Endothelial cell of umbilical vein (primary cell): ENCODE data around the gene CFAP70. TPM values are rescaled to one million over a fixed set of nuclear protein-coding genes. Genes with fewer than 3 reads are reported as not detected.

Source experiments
- BruUV-seq: library from RNA; stranded (reverse); fragments of 400-500 nt; replicated peaks from 2 replicates; lab custom pipeline; 2021; lab: Mats Ljungman, UMichigan
- CTCF ChIA-PET: fragments of 300-600, 350-600 bp; sonication (Branson Sonifier 250); formaldehyde crosslinking; loops from one replicate; lab custom pipeline; 2021; ENCODE audit warnings: antibody characterized with exemption, inconsistent platforms; lab: Charles Lee
- POLR2A ChIA-PET: fragments of 300-600, 350-600 bp; sonication (Branson Sonifier 250); formaldehyde crosslinking; loops from one replicate; lab custom pipeline; 2021; ENCODE audit warnings: antibody characterized with exemption, inconsistent platforms; lab: Charles Lee
- DNase-seq: peaks from one replicate; pipeline ENCODE4 v3.0.0-alpha.2; 2011; ENCODE audit warnings: low read depth, low spot score
- FAIRE-seq: peaks from 2 replicates; lab custom pipeline; 2011; peaks lifted over from hg19 to GRCh38; lab: Jason Lieb, UNC
- H2AFZ ChIP-seq: 2 replicates; pipeline ENCODE4 v1.6.0; 2012; ENCODE audit warnings: low read depth, low read length, control low read depth, inconsistent platforms
- H3K27ac ChIP-seq: 2 replicates; pipeline ENCODE4 v1.5.1; 2011; ENCODE audit warnings: low read depth, mild to moderate bottlenecking, control low read depth, low read length, moderate library complexity; ENCODE audit not compliant: insufficient read depth
- H3K27me3 ChIP-seq, 2 experiments: 2 replicates each; pipeline versions ENCODE4 v1.6.0 to v1.6.1; 2011; ENCODE audit warnings: low read length in 2 of 2, mixed read lengths in 1 of 2; ENCODE audit not compliant: control insufficient read depth in 2 of 2, insufficient read depth in 2 of 2
- H3K36me3 ChIP-seq, 2 experiments: 2 replicates in 1 of 2; 3 replicates in 1 of 2; pipeline ENCODE4 v1.5.1; 2011; ENCODE audit warnings: low read length in 2 of 2, mild to moderate bottlenecking in 1 of 2, moderate library complexity in 1 of 2; ENCODE audit not compliant: control insufficient read depth in 2 of 2, insufficient read depth in 2 of 2; ENCODE audit errors: extremely low read depth in 1 of 2
- H3K4me1 ChIP-seq: 3 replicates; pipeline ENCODE4 v1.5.1; 2011; ENCODE audit warnings: mild to moderate bottlenecking, low read length; ENCODE audit not compliant: control insufficient read depth, insufficient read depth; ENCODE audit errors: extremely low read depth
- H3K4me2 ChIP-seq: 2 replicates; pipeline ENCODE4 v1.6.1; 2011; ENCODE audit warnings: low read length, control low read depth, mixed read lengths; ENCODE audit not compliant: insufficient read depth
- H3K4me3 ChIP-seq, 3 experiments: fragments of 200-600 bp in 1 of 3; sonication (generic), shearing (Covaris generic) in 1 of 3; replicated peaks in 1 of 3; 2 replicates each; pipeline ENCODE4 v1.5.1; 2011 to 2016; ENCODE audit warnings: control low read depth in 3 of 3, low read length in 3 of 3, mild to moderate bottlenecking in 2 of 3, inconsistent platforms in 1 of 3, low read depth in 1 of 3, moderate library complexity in 1 of 3; ENCODE audit not compliant: insufficient read depth in 1 of 3
- H3K79me2 ChIP-seq: 2 replicates; pipeline ENCODE4 v1.6.0; 2012; ENCODE audit warnings: low read length, inconsistent platforms; ENCODE audit not compliant: control insufficient read depth, insufficient read depth
- H3K9ac ChIP-seq: replicated peaks from 2 replicates; pipeline ENCODE3; 2011; ENCODE audit warnings: low read length, control low read depth; ENCODE audit not compliant: insufficient read depth; ENCODE audit errors: extremely low read depth
- H3K9me1 ChIP-seq: replicated peaks from 3 replicates; pipeline ENCODE4 v1.6.0; 2011; ENCODE audit warnings: mild to moderate bottlenecking, low read length; ENCODE audit not compliant: control insufficient read depth, insufficient read depth; ENCODE audit errors: extremely low read depth
- H3K9me3 ChIP-seq: replicated peaks from 2 replicates; pipeline ENCODE4 v1.5.1; 2012; ENCODE audit warnings: low read length, inconsistent platforms; ENCODE audit not compliant: control insufficient read depth, insufficient read depth
- H4K20me1 ChIP-seq: replicated peaks from 2 replicates; pipeline ENCODE3; 2011; ENCODE audit warnings: mild to moderate bottlenecking, low read length; ENCODE audit not compliant: control insufficient read depth, insufficient read depth; ENCODE audit errors: extremely low read depth
- CTCF ChIP-seq, 2 donors: IDR thresholded peaks; 1 replicate in 1 of 2; 2 replicates in 1 of 2; pipeline ENCODE4 v1.5.1; 2011; ENCODE audit warnings: low read length in 2 of 2, mild to moderate bottlenecking in 2 of 2, moderate library complexity in 2 of 2, control low read depth in 1 of 2, inconsistent platforms in 1 of 2, low read depth in 1 of 2; ENCODE audit not compliant: insufficient read depth in 1 of 2; ENCODE audit errors: extremely low read depth in 1 of 2
- EZH2 ChIP-seq: IDR thresholded peaks from 2 replicates; pipeline ENCODE4 v1.6.1; 2012; ENCODE audit warnings: borderline replicate concordance, low read depth, mild to moderate bottlenecking, moderate library complexity, low read length, inconsistent platforms; ENCODE audit not compliant: severe bottlenecking
- FOS ChIP-seq: IDR thresholded peaks from 2 replicates; pipeline ENCODE4 v1.6.1; 2011; ENCODE audit warnings: mild to moderate bottlenecking, low read length, moderate library complexity, borderline replicate concordance; ENCODE audit not compliant: insufficient read depth
- GATA2 ChIP-seq: IDR thresholded peaks from 2 replicates; pipeline ENCODE4 v1.7.0; 2011; ENCODE audit warnings: low read depth, mild to moderate bottlenecking, moderate library complexity, mixed read lengths, low read length; ENCODE audit not compliant: insufficient read length, insufficient read depth
- JUN ChIP-seq: IDR thresholded peaks from 2 replicates; pipeline ENCODE4 v1.6.1; 2011; ENCODE audit warnings: borderline replicate concordance, low read depth; ENCODE audit not compliant: insufficient read length, insufficient read depth
- MAX ChIP-seq: IDR thresholded peaks from 2 replicates; pipeline ENCODE4 v1.6.1; 2011; ENCODE audit not compliant: insufficient read depth, insufficient read length
- MYC ChIP-seq: IDR thresholded peaks from one replicate; pipeline ENCODE4 v1.6.1; 2011; ENCODE audit warnings: mild to moderate bottlenecking, low read depth, low read length
- POLR2A ChIP-seq: IDR thresholded peaks from 2 replicates; pipeline ENCODE4 v1.6.1; 2012; ENCODE audit warnings: low read depth, mild to moderate bottlenecking, control low read depth, low read length
- POLR2AphosphoS5 ChIP-seq: IDR thresholded peaks from 2 replicates; pipeline ENCODE4 v1.6.1; 2012; ENCODE audit warnings: low read depth, mild to moderate bottlenecking, control low read depth, low read length, moderate library complexity; ENCODE audit not compliant: insufficient read depth
- dilution Hi-C: fragments of 300-500 bp; cut with MboI; formaldehyde crosslinking; loops from one replicate; pipeline ENCODE4 v1.15.0; 2019; ENCODE audit warnings: low sequenced_read_pairs; ENCODE audit not compliant: extremely low pct_ligation_motif_present
- intact Hi-C: fragments of 100-400 bp; cut with micrococcal nuclease; formaldehyde crosslinking; loops from one replicate; pipeline ENCODE4 v1.10.0; 2022
- polyA plus RNA-seq, 4 experiments: library from polyadenylated mRNA; depleted of rRNA in 3 of 4; stranded (reverse) in 3 of 4; unstranded in 1 of 4; fragments of >200 nt; gene quantifications; 2 replicates each; pipeline versions ENCODE4 v1.2.1 to v1.2.3, GENCODE V29; 2011 to 2012; ENCODE audit warnings: missing spikeins in 1 of 4
- total RNA-seq: library from RNA; stranded (reverse); gene quantifications from 2 replicates; pipeline ENCODE4 v1.2.3, GENCODE V29; 2021

The CFAP70 gene
- total and polyA plus RNA-seq, 2 donors (not counting 3 experiments of a cell fraction or from before 2014, with no cell fraction given) = 0.19 to 0.27 TPM

GRCh38 chr10:73405556-73405955 lies 46.9 kb upstream of the CFAP70 start:
- Histone ChIP-seq H3K27me3 (no peaks in the 10 kb centered on the region), H3K4me2 (no peak overlapping the region), H3K4me3 (no peak overlapping the region), H3K4me1 (no peaks in the 10 kb centered on the region), H3K9ac (no peak overlapping the region), H3K9me1 (no peaks in the 10 kb centered on the region), H3K9me3 (no peaks in the 10 kb centered on the region), H3K27ac (no peak overlapping the region), H4K20me1 (peaks cover 16% of the 10 kb centered on the region), H2AFZ (no peak overlapping the region), H3K79me2 (peaks cover 82% of the 10 kb centered on the region), H3K36me3 (no peaks in the 10 kb centered on the region)
- no peak for DNase-seq
- no peak for FAIRE-seq
- POLR2A ChIA-PET = no interaction called here
- BruUV-seq = no TSS peak
- CTCF ChIA-PET = no interaction called here
- dilution Hi-C loops = no loop called here
- TF ChIP-seq JUN (no peak), CTCF (IDR thresholded peaks at IDR 0.05; ENCODE audit: extremely low read depth in 1 of 2, insufficient read depth in 1 of 2, low read depth in 1 of 2, low read length in 2 of 2) (no peak), MYC (no peak), MAX (no peak), POLR2AphosphoS5 (no peak), GATA2 (no peak), EZH2 (no peak), FOS (no peak), POLR2A (no peak)
- intact Hi-C loops = no loop called here
